DMS53 (cell line): ENCODE measurements around the gene RPS4Y2.

Source experiments
- DNase-seq: peaks from one replicate; lab custom pipeline; 2025; lab: John Stamatoyannopoulos, UW

The RPS4Y2 gene

DNA sequence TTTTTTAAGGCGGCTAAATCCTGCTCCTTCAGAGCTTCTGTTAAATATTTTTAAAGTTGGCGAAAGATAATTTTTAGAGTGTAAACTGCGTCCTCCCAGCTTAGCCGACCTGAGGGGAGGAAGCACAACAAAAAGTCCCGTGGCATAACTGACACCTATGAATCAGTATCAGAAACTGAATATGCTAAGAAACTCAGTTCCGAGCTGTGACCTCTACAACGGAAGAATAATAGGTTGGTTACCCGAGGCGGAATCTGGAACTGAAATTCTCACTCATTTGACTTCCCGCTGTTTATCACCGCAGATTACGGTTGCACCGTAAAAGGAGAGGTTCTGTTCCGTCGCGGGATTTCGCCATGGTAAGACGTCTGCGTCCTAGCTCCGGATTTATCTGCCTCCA, at the start of gene RPS4Y2:
RPS4Y2 (plus strand) TSS at position 301 of the 400 bp plus-strand sequence; CDS start at position 357, 56 bp downstream.
- no peak for DNase-seq

DNA sequence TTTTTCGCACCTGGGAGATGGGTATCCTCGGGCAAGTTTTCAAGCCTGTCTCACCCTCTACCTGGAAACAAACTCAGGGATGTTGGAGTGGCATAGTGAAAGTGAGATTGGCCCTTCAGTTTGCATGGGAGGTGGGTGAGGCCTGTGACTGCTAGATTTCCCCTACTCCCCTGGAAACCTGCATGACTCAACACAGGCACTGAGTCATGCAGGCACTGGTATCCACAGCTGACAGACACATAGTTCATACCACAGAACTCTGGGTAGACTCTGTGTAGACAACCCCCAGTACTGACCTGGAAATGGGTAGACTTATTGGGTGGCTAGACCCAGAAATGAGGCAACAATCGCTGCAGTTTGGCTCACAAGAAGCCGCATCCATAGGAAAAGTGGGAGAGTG, 41.5 kb upstream of the RPS4Y2 start:
- no peak for DNase-seq

DNA sequence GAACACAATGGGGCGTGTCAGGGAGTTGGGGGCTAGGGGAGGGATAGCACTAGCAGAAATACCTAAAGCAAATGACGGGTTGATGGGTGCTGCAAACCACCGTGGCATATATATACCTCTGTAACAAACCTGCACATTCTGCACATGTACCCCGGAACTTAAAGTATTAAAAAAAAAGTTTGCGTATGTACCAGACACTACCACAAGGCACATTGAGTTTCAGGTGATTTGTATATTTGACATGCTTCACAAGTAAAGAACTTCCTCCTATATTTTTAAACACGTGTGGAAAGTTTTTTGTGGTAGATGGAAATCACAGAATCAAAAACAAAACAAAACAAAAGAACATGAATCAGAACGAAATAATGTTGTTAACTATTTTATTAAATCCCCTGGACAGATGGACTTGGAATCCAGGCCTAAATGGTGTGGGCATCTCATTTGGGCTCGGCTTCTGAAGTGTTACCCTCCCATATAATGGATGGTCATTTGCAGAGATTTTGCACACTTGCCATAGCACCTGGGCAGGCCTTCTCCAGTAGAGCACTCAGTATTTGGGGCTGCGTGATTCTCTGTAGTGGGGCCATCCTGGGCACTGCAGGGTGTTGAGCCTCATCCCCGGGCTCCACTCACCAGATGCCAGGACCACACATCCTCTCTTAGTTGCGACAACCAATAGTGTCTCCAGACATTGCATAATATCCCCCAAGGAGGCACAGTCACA, 29.6 kb upstream of the RPS4Y2 start:
- DNase-seq: no peak

DNA sequence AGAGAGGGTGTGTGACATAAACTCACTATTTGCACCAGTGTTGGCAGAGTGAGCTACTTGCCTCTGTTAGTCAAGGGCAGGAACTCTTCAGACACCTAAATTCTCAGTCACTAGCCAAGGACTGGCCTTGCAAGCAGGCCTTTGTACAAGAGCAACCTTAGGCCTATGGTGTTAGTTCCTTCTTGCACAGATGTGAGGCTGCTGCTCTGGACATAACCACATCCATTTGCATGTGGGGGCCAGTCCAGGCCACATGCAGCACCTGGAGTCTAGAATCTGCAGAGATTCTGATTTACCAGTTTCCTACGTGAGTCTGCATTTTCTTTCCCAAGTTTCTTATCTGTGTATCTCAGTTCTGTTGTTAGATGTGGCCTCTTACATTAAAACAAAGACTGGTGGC, 20.7 kb upstream of the RPS4Y2 start:
- DNase-seq: no peak

DNA sequence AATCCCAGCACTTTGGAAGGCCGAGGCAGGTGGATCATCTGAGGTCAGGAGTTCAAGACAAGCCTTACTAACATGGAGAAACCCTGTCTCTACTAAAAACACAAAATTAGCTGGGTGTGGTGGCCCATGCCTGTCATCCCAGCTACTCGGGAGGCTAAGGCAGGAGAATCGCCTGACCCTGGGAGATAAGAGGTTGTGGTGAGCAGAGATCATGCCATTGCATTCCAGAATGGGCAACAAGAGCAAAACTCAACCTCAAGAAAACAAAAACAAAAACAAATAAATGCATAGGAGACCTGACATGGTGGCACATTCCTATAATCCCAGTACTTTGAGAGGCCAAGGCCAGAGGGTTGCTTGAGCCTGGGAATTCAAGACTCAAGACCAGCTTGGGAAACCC, 16.1 kb upstream of the RPS4Y2 start:
- DNase-seq: no peak

DNA sequence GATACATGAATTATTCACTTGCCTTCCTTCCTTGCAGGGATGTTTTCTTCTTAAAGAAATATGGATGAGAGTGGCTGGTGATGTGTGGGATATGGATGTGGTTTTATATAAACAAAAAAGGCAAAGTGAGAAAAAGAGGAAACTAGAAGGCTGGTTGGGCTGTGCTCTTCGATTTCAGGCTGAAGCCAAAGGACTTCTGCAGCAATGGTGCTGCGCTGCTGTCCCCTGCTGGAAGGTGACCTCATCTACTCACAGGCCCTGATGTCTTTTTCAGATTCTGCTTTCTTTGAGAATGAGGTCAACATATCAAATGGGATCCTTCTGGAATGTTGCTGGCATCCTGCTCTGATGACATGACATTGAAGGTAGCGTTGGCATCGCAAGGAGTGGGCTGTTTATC, 15.3 kb upstream of the RPS4Y2 start:
- no peak for DNase-seq

DNA sequence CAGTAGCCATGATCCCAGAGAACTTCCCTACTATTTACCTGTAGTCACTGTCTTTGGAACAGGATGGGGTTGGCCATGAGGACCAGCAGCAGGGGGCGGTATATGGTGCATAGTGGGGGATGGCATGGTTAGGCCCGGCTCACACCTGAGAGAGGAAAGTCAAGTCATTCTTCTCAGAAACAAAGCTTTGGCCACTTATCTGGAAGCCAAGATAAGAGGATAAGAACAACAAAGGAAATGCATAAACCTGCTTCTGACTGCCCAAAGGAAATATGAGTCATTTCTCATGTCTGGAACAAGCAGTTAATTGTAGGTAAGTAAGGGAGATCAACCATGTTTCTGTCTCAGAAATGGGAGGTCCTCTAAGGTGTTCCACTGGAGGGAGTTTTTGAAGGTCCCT, 10.8 kb upstream of the RPS4Y2 start:
- no peak for DNase-seq

DNA sequence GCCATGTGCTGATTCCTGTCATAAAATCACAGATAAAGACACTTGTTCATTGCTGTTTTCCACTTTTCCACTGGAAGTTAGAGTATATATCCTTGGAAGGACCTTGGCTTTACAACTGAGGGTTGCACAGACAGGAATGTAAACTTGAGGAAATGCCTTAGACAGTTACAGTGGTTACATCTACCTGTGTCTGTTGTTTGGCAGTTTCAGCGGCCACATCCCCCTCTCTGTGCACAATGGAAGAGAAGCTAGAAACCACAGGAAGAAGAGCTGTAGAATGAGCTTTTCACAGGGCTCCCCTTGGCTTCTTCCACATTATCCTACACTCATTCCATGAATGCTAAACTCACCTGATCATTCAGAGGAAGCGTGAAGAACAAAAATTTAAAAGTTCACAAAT, 9.0 kb upstream of the RPS4Y2 start:
- DNase-seq: no peak

DNA sequence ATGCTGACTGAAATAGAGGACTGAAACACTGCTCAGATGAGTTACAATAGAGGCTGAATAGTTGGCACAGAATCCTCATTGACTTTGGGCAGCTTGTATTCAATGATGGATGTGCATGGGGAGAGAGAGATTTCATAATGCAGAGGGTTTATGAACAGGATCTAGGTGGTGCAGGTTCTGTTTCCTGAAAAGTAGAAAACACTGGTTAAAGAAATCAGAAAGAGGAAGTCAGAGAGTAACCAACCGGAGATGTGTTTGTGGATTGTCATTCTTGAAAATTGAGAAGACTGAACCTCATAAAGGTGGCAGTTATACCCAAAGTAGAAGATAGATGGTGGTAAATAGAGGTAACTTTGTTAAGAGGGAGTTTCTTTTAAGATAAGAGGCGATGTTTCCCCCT, 8.0 kb downstream of the RPS4Y2 start:
- DNase-seq: no peak

DNA sequence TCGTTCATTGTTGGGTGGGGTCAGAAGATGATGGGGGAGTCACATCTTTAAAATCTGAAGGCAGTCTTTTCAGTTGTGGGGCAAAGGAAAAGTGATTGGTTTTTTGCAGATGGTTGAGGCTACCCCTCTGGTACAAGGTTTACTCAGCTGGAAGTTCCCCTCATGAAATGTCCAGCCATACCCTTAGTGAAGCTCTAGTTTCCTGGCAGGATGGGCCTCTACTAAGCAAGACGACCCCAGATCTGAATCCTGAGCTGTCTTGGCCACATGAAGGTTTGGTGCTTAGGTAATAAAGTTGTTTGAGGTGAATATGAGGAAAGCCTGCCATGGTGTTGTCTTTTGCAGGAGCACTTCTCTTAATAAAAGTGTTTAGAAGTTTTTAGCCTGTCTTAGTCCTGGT, 9.2 kb downstream of the RPS4Y2 start:
- no peak for DNase-seq

DNA sequence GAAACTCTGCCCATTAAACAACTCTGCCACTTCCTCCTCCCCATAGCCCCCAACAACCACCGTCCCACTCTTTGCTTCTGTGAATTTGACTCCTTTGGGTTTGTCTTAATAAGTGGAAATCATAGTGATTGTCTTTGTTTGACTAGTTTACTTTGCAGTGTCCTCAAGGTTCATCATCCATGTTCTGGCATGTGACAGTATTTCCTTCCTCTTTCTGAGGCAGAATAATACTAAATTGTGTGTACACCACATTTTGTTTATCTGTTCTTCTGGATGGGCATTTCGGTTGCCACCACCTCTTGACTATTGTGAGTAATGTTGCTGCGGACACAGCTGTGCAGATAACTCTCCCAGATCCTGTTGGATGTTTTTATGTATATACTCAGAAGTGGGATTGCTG, 14.8 kb downstream of the RPS4Y2 start:
- DNase-seq: no peak

- no peak for DNase-seq
These were observed 20.2 kb downstream of the RPS4Y2 start for GRCh38 chrY:20776104-20776503.

DNA sequence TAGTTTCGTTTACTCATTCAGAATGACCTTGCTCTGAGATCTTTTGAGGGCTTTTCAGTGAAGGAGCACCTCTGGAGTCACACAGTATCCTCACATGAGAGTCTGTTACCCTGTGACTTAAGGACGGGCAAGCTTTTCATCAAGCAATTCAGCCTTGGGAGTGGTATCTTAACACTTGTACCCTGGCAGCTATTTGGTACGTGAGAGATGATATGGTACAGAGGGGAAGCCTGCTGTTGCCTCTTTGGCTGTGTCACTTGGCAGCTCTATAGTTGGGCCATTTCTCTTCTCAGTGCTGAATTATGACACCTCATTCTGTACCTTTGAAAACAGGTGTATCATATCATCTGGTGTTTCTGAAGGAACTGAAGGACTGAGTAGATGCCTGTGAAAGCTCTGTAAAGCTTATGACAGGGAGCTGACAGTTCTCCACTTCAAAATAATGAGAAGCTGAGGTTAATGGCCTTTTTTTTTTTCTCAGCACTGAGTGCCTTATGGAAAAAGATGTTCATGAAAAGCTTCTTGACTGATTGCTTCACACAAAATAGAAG, 24.3 kb downstream of the RPS4Y2 start:
- DNase-seq: no peak

- no peak for DNase-seq
These were observed 24.9 kb downstream of the RPS4Y2 start for GRCh38 chrY:20780776-20781175.

GRCh38 chrY:20781408-20781807, 25.5 kb downstream of the RPS4Y2 start:
- no peak for DNase-seq

- no peak for DNase-seq
These were observed 29.1 kb downstream of the RPS4Y2 start for GRCh38 chrY:20784965-20785364.

GRCh38 chrY:20787076-20787475, 31.2 kb downstream of the RPS4Y2 start:
- DNase-seq: no peak

DNA sequence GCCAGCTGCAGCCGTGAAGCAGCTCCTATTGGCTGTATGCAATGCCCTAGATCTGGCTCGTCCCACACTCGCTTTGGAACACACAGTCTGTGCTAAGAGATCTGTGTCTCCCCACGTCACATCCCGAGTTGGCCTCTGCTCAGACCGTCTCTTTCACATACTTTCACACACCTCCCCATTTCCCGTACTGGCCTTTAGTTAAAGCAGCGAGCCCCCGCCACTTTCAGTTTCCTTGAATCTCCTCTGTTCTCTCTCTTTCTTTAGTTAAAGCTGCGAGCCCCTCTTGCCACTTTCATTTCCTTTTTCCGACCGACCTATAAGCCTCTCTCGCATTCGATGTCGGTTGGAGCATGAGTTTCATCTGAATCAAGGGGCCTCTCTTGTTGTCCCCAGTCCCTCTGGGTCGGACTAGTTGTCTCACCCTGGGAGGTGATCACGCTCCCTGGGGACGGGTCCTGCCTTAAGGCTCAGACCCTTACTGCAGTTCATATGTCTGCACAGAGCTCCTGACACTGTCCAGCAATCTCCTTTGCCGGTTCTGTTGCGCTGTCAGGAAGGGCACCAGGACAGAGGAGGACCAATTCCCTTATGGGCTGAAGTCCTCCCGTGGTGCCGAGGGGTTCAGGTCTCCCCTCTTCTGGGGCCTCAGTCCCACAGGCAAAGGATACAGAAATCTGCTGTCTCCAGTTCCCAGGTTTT, 42.6 kb downstream of the RPS4Y2 start:
- DNase-seq: no peak

DNA sequence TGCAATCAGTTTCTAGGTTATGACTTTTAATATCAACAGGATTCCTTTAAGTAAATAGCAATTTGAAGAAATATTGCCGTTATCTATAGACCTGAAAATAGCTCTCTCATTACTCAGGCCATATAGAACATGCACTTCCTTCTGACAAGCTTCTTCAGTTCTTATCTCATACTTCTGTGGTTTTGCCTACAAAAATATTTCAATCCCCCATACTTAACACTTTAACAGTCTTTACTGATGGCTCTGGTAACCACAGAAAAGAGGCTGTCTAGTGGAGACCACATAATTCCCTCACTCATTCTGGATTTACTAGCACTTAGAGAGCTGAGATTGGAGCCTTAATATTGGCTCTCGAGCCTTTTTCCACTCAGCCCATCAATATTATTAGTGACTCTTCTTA, 46.8 kb downstream of the RPS4Y2 start:
- DNase-seq: no peak

DNA sequence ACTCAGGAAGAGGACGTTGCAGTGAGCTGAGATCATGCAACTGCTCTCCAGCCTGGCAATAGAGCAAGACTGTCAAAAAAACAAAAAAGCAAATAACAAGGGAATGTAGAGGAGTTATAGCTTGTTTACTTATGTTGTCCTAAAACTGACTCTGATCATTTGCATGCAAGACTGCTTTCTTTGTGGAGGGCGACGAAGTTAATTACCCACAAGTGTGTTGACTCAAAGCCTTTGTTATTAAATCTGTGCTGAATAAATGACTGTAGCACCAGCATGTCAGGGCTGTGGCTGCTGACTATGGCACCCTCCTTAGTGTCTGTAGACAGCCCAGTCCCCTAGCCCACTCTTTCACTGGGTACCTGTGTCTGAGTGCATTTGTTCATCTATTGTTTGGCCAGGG, 50.3 kb downstream of the RPS4Y2 start:
- DNase-seq: no peak

GRCh38 chrY:20813459-20813858, 57.6 kb downstream of the RPS4Y2 start:
- no peak for DNase-seq

DNA sequence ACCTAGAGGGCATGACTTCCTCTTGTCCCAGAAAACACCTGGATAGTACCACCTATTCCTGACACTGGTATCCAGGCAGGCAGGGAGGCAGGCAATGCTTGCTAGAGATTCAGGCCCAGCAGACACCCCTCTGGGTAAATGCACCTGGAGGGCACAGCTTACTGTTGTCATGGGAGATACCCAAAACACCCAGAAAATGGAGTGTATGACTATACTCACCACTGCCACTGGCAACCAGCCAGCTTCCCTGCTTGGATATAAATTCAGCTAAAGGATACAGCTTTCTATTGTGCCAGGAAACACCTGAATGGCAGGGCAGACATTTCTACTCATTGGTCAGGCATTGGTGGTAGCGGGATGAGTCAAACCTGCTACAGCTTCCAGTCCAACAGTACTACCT, 58.9 kb downstream of the RPS4Y2 start:
- no peak for DNase-seq

DNA sequence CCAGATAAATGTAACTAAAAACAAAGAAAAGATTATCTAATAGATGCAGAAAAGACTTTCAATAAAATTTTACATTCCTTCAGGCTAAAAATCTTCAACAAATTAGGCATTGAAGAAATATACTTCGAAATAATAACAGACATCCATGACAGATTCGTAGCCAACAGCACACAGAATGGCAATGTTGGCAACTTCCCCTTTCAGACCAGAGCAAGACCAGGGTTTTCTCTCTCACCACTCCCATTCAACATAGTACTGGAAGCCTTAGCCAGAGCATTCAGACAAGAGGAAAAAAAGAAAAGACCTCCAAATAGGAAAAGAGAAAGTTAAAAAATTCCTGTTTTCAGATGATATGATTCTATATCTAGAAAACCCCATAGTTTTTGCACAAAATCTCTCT, 61.2 kb downstream of the RPS4Y2 start:
- no peak for DNase-seq
